HEK293 (cell line): ENCODE measurements around the gene SAMD1.
A peak's percentile ranks its signal among the peaks of the same experiment; 100 is the strongest.
"Not testable (repeated sequence)": the region's sequence is repeated elsewhere in the genome, so short reads cannot be mapped to it uniquely, and the experiment has no call there.

ENCODE experiments used
- CTCF ChIA-PET: fragments of 350-600 bp; formaldehyde crosslinking; extraction: SDS; loops from one replicate; lab custom pipeline; 2021; ENCODE audit warnings: antibody characterized with exemption; lab: Yijun Ruan, JAX
- POLR2A ChIA-PET: fragments of 300-600 bp; formaldehyde crosslinking; extraction: SDS; loops from one replicate; lab custom pipeline; 2020; ENCODE audit warnings: antibody characterized with exemption, inconsistent platforms; lab: Yijun Ruan, JAX
- H3K27ac ChIP-seq: fragments of 200-500 bp; sonication (Bioruptor generic); 2 replicates; pipeline ENCODE4 v1.5.1; 2014; ENCODE audit warnings: low read depth, low read length, control low read depth, inconsistent platforms; ENCODE audit errors: extremely low read depth
- H3K36me3 ChIP-seq, 2 experiments: fragments of 200-500 bp in 1 of 2; sonication (Bioruptor generic) in 1 of 2; 1 replicate in 1 of 2; 2 replicates in 1 of 2; pipeline ENCODE4 v1.5.1; 2014 to 2017; ENCODE audit warnings: inconsistent platforms in 2 of 2, low read length in 2 of 2; ENCODE audit not compliant: control insufficient read depth in 2 of 2, insufficient read depth in 1 of 2
- H3K4me1 ChIP-seq: fragments of 200-500 bp; sonication (Bioruptor generic); 2 replicates; pipeline ENCODE4 v1.5.1; 2014; ENCODE audit warnings: mild to moderate bottlenecking, low read length, inconsistent platforms; ENCODE audit not compliant: control insufficient read depth, insufficient read depth
- H3K4me3 ChIP-seq: 2 replicates; pipeline ENCODE4 v1.5.1; 2011; ENCODE audit warnings: low read depth, mild to moderate bottlenecking, control low read depth, low read length, moderate library complexity
- H3K9me3 ChIP-seq: fragments of 200-500 bp; sonication (Bioruptor generic); 2 replicates; pipeline ENCODE4 v1.5.1; 2014; ENCODE audit warnings: low read depth, low read length, inconsistent platforms; ENCODE audit not compliant: control insufficient read depth, insufficient read depth
- BCL11A ChIP-seq: fragments of 450-650 bp; formaldehyde crosslinking; IDR thresholded peaks from 2 replicates; pipeline ENCODE4 v1.5.1; 2016; ENCODE audit warnings: low read depth, missing biosample characterization, missing genetic modification characterization
- CTCF ChIP-seq: fragments of 450-650 bp; formaldehyde crosslinking; IDR thresholded peaks from 2 replicates; pipeline ENCODE4 v1.5.1; 2016; ENCODE audit warnings: missing biosample characterization, missing genetic modification characterization
- MZF1 ChIP-seq: fragments of 450-650 bp; formaldehyde crosslinking; IDR thresholded peaks from 2 replicates; pipeline ENCODE4 v1.5.1; 2017; ENCODE audit warnings: missing biosample characterization, missing genetic modification characterization, borderline replicate concordance
- SETDB1 ChIP-seq: IDR thresholded peaks from one replicate; pipeline ENCODE4 v1.6.1; 2017; ENCODE audit warnings: mild to moderate bottlenecking, low read length, moderate library complexity, mixed read lengths; ENCODE audit not compliant: insufficient read length
- TRIM28 ChIP-seq: IDR thresholded peaks from 2 replicates; pipeline ENCODE4 v1.6.1; 2011; ENCODE audit warnings: low read length, control low read depth, borderline replicate concordance
- YY2 ChIP-seq: fragments of 450-650 bp; formaldehyde crosslinking; IDR thresholded peaks from 2 replicates; pipeline ENCODE4 v1.5.1; 2016; ENCODE audit warnings: missing biosample characterization, missing genetic modification characterization
- ZBTB44 ChIP-seq: fragments of 450-650 bp; IDR thresholded peaks from 2 replicates; pipeline ENCODE4 v1.5.1; 2018; ENCODE audit warnings: missing biosample characterization, mild to moderate bottlenecking, missing genetic modification characterization
- ZFP41 ChIP-seq: fragments of 450-650 bp; formaldehyde crosslinking; IDR thresholded peaks from 2 replicates; pipeline ENCODE4 v1.5.1; 2016; ENCODE audit warnings: missing biosample characterization, missing genetic modification characterization, borderline replicate concordance
- ZNF121 ChIP-seq: fragments of 450-650 bp; formaldehyde crosslinking; IDR thresholded peaks from 2 replicates; pipeline ENCODE4 v1.5.1; 2016; ENCODE audit warnings: missing biosample characterization, missing genetic modification characterization
- ZNF37A ChIP-seq: fragments of 450-650 bp; IDR thresholded peaks from 2 replicates; pipeline ENCODE4 v1.5.1; 2018; ENCODE audit warnings: missing biosample characterization, missing genetic modification characterization
- ZNF423 ChIP-seq: fragments of 450-650 bp; formaldehyde crosslinking; IDR thresholded peaks from 2 replicates; pipeline ENCODE4 v1.5.1; 2016; ENCODE audit warnings: missing biosample characterization, missing genetic modification characterization
- ZNF513 ChIP-seq: fragments of 450-650 bp; IDR thresholded peaks from 2 replicates; pipeline ENCODE4 v1.5.1; 2018; ENCODE audit warnings: missing biosample characterization, missing genetic modification characterization
- ZNF623 ChIP-seq: fragments of 450-650 bp; formaldehyde crosslinking; IDR thresholded peaks from 2 replicates; pipeline ENCODE4 v1.5.1; 2016; ENCODE audit warnings: missing biosample characterization, missing genetic modification characterization
- ZNF639 ChIP-seq: fragments of 450-650 bp; formaldehyde crosslinking; IDR thresholded peaks from 2 replicates; pipeline ENCODE4 v1.5.1; 2016; ENCODE audit warnings: missing biosample characterization, missing genetic modification characterization
- ZNF837 ChIP-seq: fragments of 450-650 bp; formaldehyde crosslinking; IDR thresholded peaks from 2 replicates; pipeline ENCODE4 v1.5.1; 2016; ENCODE audit warnings: missing biosample characterization, missing genetic modification characterization

The SAMD1 gene

GRCh38 chr19:14051980-14052379 is 38.6 kb downstream of the SAMD1 start:
- Histone ChIP-seq H3K9me3 (no peaks in the 10 kb centered on the region; the same call in 1 of the 2 replicates), H3K4me3 (no peak overlapping the region), H3K27ac (no peak overlapping the region), H3K4me1 (no peaks in the 10 kb centered on the region)
- POLR2A ChIA-PET, result no interaction called here
- no peak for TF ChIP-seq BCL11A (tag by site-specific recombination)
- TF ChIP-seq ZNF837 (tag by site-specific recombination), result no peak
- no peak for TF ChIP-seq ZNF513
- no peak for TF ChIP-seq ZNF639 (tag by site-specific recombination)
- no peak for TF ChIP-seq ZNF423 (tag by site-specific recombination)
- TF ChIP-seq, all 188 proteins: peak for 0
- CTCF ChIA-PET, result interaction anchor here (1.0 to 2.4 kb wide), 4 partner anchors 8 to 62 kb away, joined by 3 to 20 read pairs (median 4); no protein-coding TSS in a partner anchor
- no peaks in the 10 kb centered on the region; a peak in 1 of 3 replicates for H3K36me3 ChIP-seq

- H3K4me1 ChIP-seq, POLR2A ChIA-PET, H3K9me3 ChIP-seq, H3K27ac ChIP-seq, H3K4me3 ChIP-seq, H3K36me3 ChIP-seq: not testable (repeated sequence)
- CTCF ChIA-PET, result interaction anchor here (0.6 to 1.2 kb wide), 7 partner anchors 9 to 1685 kb away, joined by 3 to 4 read pairs (median 4); no protein-coding TSS in a partner anchor
- peak; percentile 80 for TF ChIP-seq ZNF121 (tag by site-specific recombination)
Measured at GRCh38 chr19:14050961-14051360, 39.6 kb downstream of the SAMD1 start.

- no peaks in the 10 kb centered on the region for H3K4me1 ChIP-seq
- CTCF ChIA-PET, result interaction anchor here (0.6 to 2.6 kb wide), 5 partner anchors 8 to 1084 kb away, joined by 3 to 7 read pairs (median 4); no protein-coding TSS in a partner anchor
- no peak overlapping the region for H3K27ac ChIP-seq
- no peaks in the 10 kb centered on the region; the same call in 1 of the 2 replicates for H3K9me3 ChIP-seq
- TF ChIP-seq ZNF623 (tag by site-specific recombination), result peak; percentile 98
- no peak for TF ChIP-seq MZF1 (tag by site-specific recombination)
- TF ChIP-seq, all 188 proteins: peak for 1
- Histone ChIP-seq H3K36me3 (no peaks in the 10 kb centered on the region; a peak in 1 of 3 replicates), H3K4me3 (no peak overlapping the region)
- POLR2A ChIA-PET, result no interaction called here
Measured at GRCh38 chr19:14050512-14050911, 40.0 kb downstream of the SAMD1 start.

GRCh38 chr19:14048443-14049153 is 42.0 kb downstream of the SAMD1 start:
- H3K4me3 ChIP-seq, result no peak overlapping the region
- POLR2A ChIA-PET, result interaction anchor here (0.7 kb wide), 3 partner anchors 17 to 289 kb away, joined by 3 to 4 read pairs (median 3); no protein-coding TSS in a partner anchor
- H3K36me3 ChIP-seq, result no peaks in the 10 kb centered on the region; a peak in 1 of 3 replicates
- no peak overlapping the region for H3K27ac ChIP-seq
- no peaks in the 10 kb centered on the region for H3K4me1 ChIP-seq
- TF ChIP-seq ZNF37A (tag by site-specific recombination), result peak; percentile 100
- TF ChIP-seq ZBTB44, result no peak
- peak; percentile 46; the same call in 1 of the 2 replicates for TF ChIP-seq TRIM28
- peak; percentile 65 for TF ChIP-seq SETDB1
- no peak for TF ChIP-seq ZFP41
- TF ChIP-seq YY2, result no peak
- TF ChIP-seq CTCF (tag by site-specific recombination), result peak; percentile 34
- no peaks in the 10 kb centered on the region; the same call in 1 of the 2 replicates for H3K9me3 ChIP-seq
- CTCF ChIA-PET, result interaction anchor here (0.6 to 2.6 kb wide), 14 partner anchors 9 to 169 kb away, joined by 3 to 9 read pairs (median 4); partner anchors contain the start of gene IL27RA

GRCh38 chr19:14047866-14048265 is 42.7 kb downstream of the SAMD1 start:
- POLR2A ChIA-PET, result interaction anchor here (0.6 to 0.7 kb wide), 2 partner anchors 14 to 31 kb away, joined by 3 read pairs; no protein-coding TSS in a partner anchor
- CTCF ChIA-PET, result interaction anchor here (0.6 to 2.6 kb wide), 9 partner anchors 11 to 164 kb away, joined by 3 to 9 read pairs (median 5); partner anchors contain the start of gene IL27RA
- not testable (repeated sequence) for H3K36me3 ChIP-seq, H3K27ac ChIP-seq, H3K4me3 ChIP-seq, H3K4me1 ChIP-seq, H3K9me3 ChIP-seq
